K562 (cell line): ENCODE data around the gene LAGE3. TPM values are rescaled to one million over a fixed set of nuclear protein-coding genes. Genes with fewer than 3 reads are reported as not detected.

Experiments
- ATAC-seq: fragments of 200-7000 bp; cut with Tn5 transposase; 3 replicates; pipeline ENCODE4 v1.9.1; 2020; ENCODE audit warnings: moderate library complexity
- BruUV-seq: library from RNA; stranded (reverse); fragments of 400-500 nt; replicated peaks from 2 replicates; lab custom pipeline; 2021; lab: Mats Ljungman, UMichigan
- CTCF ChIA-PET: fragments of 300-600 bp; formaldehyde crosslinking; extraction: SDS; loops from one replicate; lab custom pipeline; 2021; ENCODE audit warnings: low intra/inter-chr PET ratio; lab: Yijun Ruan, JAX
- POLR2A ChIA-PET: fragments of 300-600, 350-650 bp; sonication (Branson Sonifier 250); formaldehyde crosslinking; extraction: SDS; loops from one replicate; lab custom pipeline; 2021; ENCODE audit warnings: antibody characterized with exemption, inconsistent platforms; lab: Yijun Ruan, JAX
- DNase-seq, 4 experiments: peaks; one replicate each; pipeline versions ENCODE4 v3.0.0 to v3.0.0-alpha.2; 2011 to 2018; ENCODE audit warnings: low spot score in 3 of 4, mixed read lengths in 3 of 4; ENCODE audit errors: extremely low read depth in 1 of 4
- FAIRE-seq: peaks from 2 replicates; lab custom pipeline; 2011; peaks lifted over from hg19 to GRCh38; lab: Jason Lieb, UNC
- H2AFZ ChIP-seq: 2 replicates; pipeline ENCODE4 v1.6.0; 2011; ENCODE audit warnings: low read depth, low read length, control low read depth, inconsistent platforms
- H3K27ac ChIP-seq: fragments of 200-600 bp; 3 replicates; pipeline ENCODE4 v1.8.0; 2011; ENCODE audit warnings: low read depth, mild to moderate bottlenecking, control low read depth, inconsistent platforms, low read length, moderate library complexity, mixed read lengths; ENCODE audit errors: extremely low read depth
- H3K27me3 ChIP-seq, 2 experiments: fragments of 300-600 bp in 1 of 2; 2 replicates in 1 of 2; 3 replicates in 1 of 2; pipeline versions ENCODE4 v1.6.0 to v1.8.0; 2011; ENCODE audit warnings: inconsistent platforms in 2 of 2, low read length in 2 of 2, mild to moderate bottlenecking in 1 of 2, mixed read lengths in 1 of 2, moderate library complexity in 1 of 2; ENCODE audit not compliant: control insufficient read depth in 2 of 2, insufficient read depth in 2 of 2
- H3K36me3 ChIP-seq: fragments of 300-600 bp; 3 replicates; pipeline ENCODE4 v1.8.0; 2011; ENCODE audit warnings: mild to moderate bottlenecking, low read length, inconsistent platforms; ENCODE audit not compliant: control insufficient read depth, insufficient read depth
- H3K4me1 ChIP-seq, 2 experiments: fragments of 200-600 bp in 1 of 2; replicated peaks in 1 of 2; 2 replicates in 1 of 2; 3 replicates in 1 of 2; pipeline versions ENCODE4 v1.5.1 to v1.8.0; 2011; ENCODE audit warnings: inconsistent platforms in 2 of 2, low read length in 2 of 2, mild to moderate bottlenecking in 1 of 2, mixed read lengths in 1 of 2, moderate library complexity in 1 of 2; ENCODE audit not compliant: control insufficient read depth in 2 of 2, insufficient read depth in 2 of 2
- H3K4me2 ChIP-seq: 2 replicates; pipeline ENCODE4 v1.6.1; 2011; ENCODE audit warnings: low read length, control low read depth, inconsistent platforms, mixed read lengths; ENCODE audit not compliant: insufficient read depth
- H3K4me3 ChIP-seq: fragments of 200-600 bp; sonication (generic), shearing (Covaris generic); 2 replicates; pipeline ENCODE4 v1.5.1; 2016; ENCODE audit warnings: control low read depth, inconsistent platforms
- H3K79me2 ChIP-seq: fragments of 200-600 bp; 3 replicates; pipeline ENCODE4 v1.8.0; 2011; ENCODE audit warnings: low read length, inconsistent platforms; ENCODE audit not compliant: control insufficient read depth, insufficient read depth
- H3K9ac ChIP-seq, 2 experiments: 2 replicates each; pipeline versions ENCODE4 v1.6.0 to v1.6.1; 2011; ENCODE audit warnings: low read depth in 2 of 2, low read length in 2 of 2, control low read depth in 1 of 2, inconsistent platforms in 1 of 2, mild to moderate bottlenecking in 1 of 2, mixed read lengths in 1 of 2; ENCODE audit not compliant: insufficient read depth in 1 of 2
- H3K9me1 ChIP-seq: one replicate; pipeline ENCODE4 v1.6.0; 2011; ENCODE audit warnings: inconsistent platforms, mild to moderate bottlenecking, low read length, moderate library complexity; ENCODE audit not compliant: control insufficient read depth, insufficient read depth
- H3K9me3 ChIP-seq: replicated peaks from 2 replicates; pipeline ENCODE4 v1.5.1; 2011; ENCODE audit warnings: low read depth, low read length, inconsistent platforms; ENCODE audit not compliant: control insufficient read depth, insufficient read depth
- H4K20me1 ChIP-seq: replicated peaks from 2 replicates; pipeline ENCODE4 v1.6.1; 2011; ENCODE audit warnings: low read length, inconsistent platforms, mixed read lengths; ENCODE audit not compliant: control insufficient read depth, insufficient read depth
- ARHGAP35 ChIP-seq: fragments of 450-650 bp; IDR thresholded peaks from 2 replicates; pipeline ENCODE4 v1.6.1; 2018; ENCODE audit not compliant: partially characterized antibody
- DMBX1 ChIP-seq: fragments of 250-450 bp; sonication (Bioruptor Pico); IDR thresholded peaks from 2 replicates; pipeline ENCODE4 v1.8.0; 2022; ENCODE audit warnings: inconsistent platforms, mild to moderate bottlenecking, moderate library complexity, borderline replicate concordance
- POLR2G ChIP-seq: fragments of 200-400 bp; formaldehyde crosslinking; IDR thresholded peaks from 2 replicates; pipeline ENCODE4 v1.6.1; 2017; ENCODE audit warnings: low read depth, mild to moderate bottlenecking, antibody characterized with exemption, low read length, moderate library complexity
- WGBS: fragments of 100-300 bp; shearing (Covaris generic); methylation state at CpG from one replicate; pipeline ENCODE4 v1.1.6; 2016; ENCODE audit warnings: low coverage, mixed read lengths; ENCODE audit not compliant: insufficient coverage; ENCODE audit errors: missing lambda C conversion rate; 5-methylcytosine and 5-hydroxymethylcytosine counted together
- in situ Hi-C: fragments of 300-500 bp; cut with MboI; formaldehyde crosslinking; loops from 4 replicates; pipeline ENCODE4 v1.15.0; 2018; ENCODE audit warnings: inconsistent platforms, mixed read lengths
- intact Hi-C: fragments of 100-400 bp; cut with micrococcal nuclease; formaldehyde crosslinking; loops from 2 replicates; pipeline ENCODE4 v1.14.2; 2022
- polyA plus RNA-seq, 8 experiments: library from polyadenylated mRNA; depleted of rRNA in 4 of 8; stranded (reverse) in 5 of 8; unstranded in 3 of 8; fragments of >200 nt; fragmentation: Nextera tagmentation in 2 of 8; fragmentation: Illumina TruSeq in 1 of 8; extraction: Ambion mirVana in 2 of 8; extraction: Trizol in 1 of 8; gene quantifications; 2 replicates each; pipeline versions ENCODE4 v1.2.1 to v1.2.3, GENCODE V29; 2011 to 2014; ENCODE audit warnings: inconsistent platforms in 1 of 8, missing spikeins in 1 of 8
- total RNA-seq, 7 experiments: library from RNA; depleted of rRNA in 6 of 7; stranded (reverse); fragments of >200 nt in 6 of 7; fragmentation: Illumina TruSeq in 2 of 7; extraction: Trizol in 2 of 7; gene quantifications; 2 replicates each; pipeline versions ENCODE4 v1.2.1 to v1.2.3, GENCODE V29; 2011 to 2021; ENCODE audit warnings: low replicate concordance in 1 of 7
- TF ChIP-seq, protein P1 (sequence below): fragments of 450-650 bp; IDR thresholded peaks from 2 replicates; pipeline ENCODE4 v1.7.0; 2016; ENCODE audit warnings: borderline replicate concordance

Gene LAGE3
- total and polyA plus RNA-seq, 9 of the 15 experiments (the other 6 are each of a cell fraction or from before 2014, with no cell fraction given): 28.2 to 125 (median 35.8) TPM

DNA sequence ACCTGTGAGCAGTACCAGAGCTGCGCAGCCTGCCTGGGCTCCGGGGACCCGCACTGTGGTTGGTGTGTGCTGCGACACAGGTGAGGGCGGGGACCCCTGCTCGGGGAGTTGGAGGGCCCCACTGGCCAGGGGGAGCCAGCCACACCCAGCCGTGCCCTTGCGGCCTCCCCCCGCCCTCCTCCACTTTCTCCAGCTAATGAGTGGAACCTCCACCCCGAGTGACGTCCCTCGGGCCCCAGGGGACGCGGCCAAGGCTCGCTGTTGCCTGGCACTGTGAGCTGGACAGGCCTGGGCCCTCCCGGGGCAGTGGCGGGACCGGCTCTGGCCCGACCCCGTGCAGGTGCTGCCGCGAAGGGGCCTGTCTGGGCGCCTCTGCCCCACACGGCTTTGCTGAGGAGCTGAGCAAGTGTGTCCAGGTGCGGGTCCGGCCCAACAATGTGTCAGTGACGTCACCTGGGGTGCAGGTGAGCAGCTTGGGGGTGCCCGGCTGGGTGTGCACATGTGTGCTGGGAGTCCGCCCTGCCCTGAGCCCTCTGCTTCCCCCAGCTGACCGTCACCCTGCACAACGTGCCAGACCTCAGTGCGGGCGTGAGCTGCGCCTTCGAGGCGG, 15.4 kb downstream of the LAGE3 start:
- intact Hi-C loops: no loop called here
- ChIA-PET CTCF (no interaction called here), POLR2A (interaction anchor here (0.8 to 2.0 kb wide), 3 partner anchors 10 to 19 kb away, joined by 3 to 6 read pairs (median 4); no protein-coding TSS in a partner anchor)
- peaks cover 24% of the 10 kb centered on the region for H3K79me2 ChIP-seq
- H3K9me3 ChIP-seq: no peaks in the 10 kb centered on the region
- peaks cover 77% of the 10 kb centered on the region; the same call in 2 of the 3 replicates for H3K36me3 ChIP-seq
- TF ChIP-seq, protein P1, sequence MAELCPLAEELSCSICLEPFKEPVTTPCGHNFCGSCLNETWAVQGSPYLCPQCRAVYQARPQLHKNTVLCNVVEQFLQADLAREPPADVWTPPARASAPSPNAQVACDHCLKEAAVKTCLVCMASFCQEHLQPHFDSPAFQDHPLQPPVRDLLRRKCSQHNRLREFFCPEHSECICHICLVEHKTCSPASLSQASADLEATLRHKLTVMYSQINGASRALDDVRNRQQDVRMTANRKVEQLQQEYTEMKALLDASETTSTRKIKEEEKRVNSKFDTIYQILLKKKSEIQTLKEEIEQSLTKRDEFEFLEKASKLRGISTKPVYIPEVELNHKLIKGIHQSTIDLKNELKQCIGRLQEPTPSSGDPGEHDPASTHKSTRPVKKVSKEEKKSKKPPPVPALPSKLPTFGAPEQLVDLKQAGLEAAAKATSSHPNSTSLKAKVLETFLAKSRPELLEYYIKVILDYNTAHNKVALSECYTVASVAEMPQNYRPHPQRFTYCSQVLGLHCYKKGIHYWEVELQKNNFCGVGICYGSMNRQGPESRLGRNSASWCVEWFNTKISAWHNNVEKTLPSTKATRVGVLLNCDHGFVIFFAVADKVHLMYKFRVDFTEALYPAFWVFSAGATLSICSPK: no peak
- no peak for TF ChIP-seq DMBX1 (CRISPR knock-in tag)
- TF ChIP-seq ARHGAP35: no peak
- peak; percentile 38; the same call in 1 of the 2 replicates for TF ChIP-seq POLR2G
- 95% methylated on average over 4 of the region's 36 CpGs for WGBS
- no peak overlapping the region for H3K27ac ChIP-seq
- no peak overlapping the region for H2AFZ ChIP-seq
- FAIRE-seq (no peak), DNase-seq (peak in 1 of 4 experiments; percentile 6), ATAC-seq (no peak)
- in situ Hi-C loops: no loop called here
- H3K9me1 ChIP-seq: no peaks in the 10 kb centered on the region
- H3K4me3 ChIP-seq: no peak overlapping the region
- peaks cover 3% of the 10 kb centered on the region; the same call in 1 of the 2 replicates for H4K20me1 ChIP-seq
- no peaks in the 10 kb centered on the region for H3K27me3 ChIP-seq
- no TSS peak for BruUV-seq
- H3K4me2 ChIP-seq: no peak overlapping the region
- peaks cover 7 to 41% of the 10 kb centered on the region in 2 experiments; a peak in 3 of 5 replicates for H3K4me1 ChIP-seq
- H3K9ac ChIP-seq: no peak overlapping the region; a peak in 1 of 4 replicates
